Hepatocyte (in vitro differentiated cells): ENCODE measurements around the gene TXLNG. TPM values are rescaled to one million over a fixed set of nuclear protein-coding genes. Genes with fewer than 3 reads are reported as not detected.

Source experiments
- DNase-seq: peaks from one replicate; pipeline ENCODE4 v3.0.0-alpha.2; 2016; ENCODE audit warnings: low spot score
- H2AFZ ChIP-seq: fragments of 200-600 bp; sonication (generic); 2 replicates; pipeline ENCODE4 v1.6.0; 2016; ENCODE audit warnings: antibody characterized with exemption, mild to moderate bottlenecking
- H3K27ac ChIP-seq: fragments of 200-600 bp; sonication (generic); 2 replicates; pipeline ENCODE4 v1.5.1; 2016; ENCODE audit warnings: mild to moderate bottlenecking
- H3K27me3 ChIP-seq: fragments of 200-600 bp; sonication (generic); 2 replicates; pipeline ENCODE4 v1.6.1; 2016
- H3K36me3 ChIP-seq: fragments of 200-600 bp; sonication (generic); replicated peaks from 2 replicates; pipeline ENCODE4 v1.5.1; 2016; ENCODE audit warnings: low read depth; ENCODE audit not compliant: insufficient read depth
- H3K4me1 ChIP-seq: fragments of 200-600 bp; sonication (generic); 2 replicates; pipeline ENCODE4 v1.5.1; 2016; ENCODE audit warnings: mild to moderate bottlenecking, moderate library complexity; ENCODE audit not compliant: insufficient read depth
- H3K4me2 ChIP-seq: fragments of 200-600 bp; sonication (generic); 2 replicates; pipeline ENCODE4 v1.6.0; 2016
- H3K4me3 ChIP-seq: fragments of 200-600 bp; sonication (generic); 2 replicates; pipeline ENCODE4 v1.5.1; 2016; ENCODE audit warnings: mild to moderate bottlenecking
- H3K79me2 ChIP-seq: fragments of 200-600 bp; sonication (generic); 2 replicates; pipeline ENCODE4 v1.6.0; 2017; ENCODE audit warnings: mild to moderate bottlenecking
- H3K9me2 ChIP-seq: fragments of 200-600 bp; sonication (generic); replicated peaks from 2 replicates; pipeline ENCODE4 v1.6.0; 2017; ENCODE audit warnings: mild to moderate bottlenecking; ENCODE audit not compliant: insufficient read depth
- H3K9me3 ChIP-seq: fragments of 200-600 bp; sonication (generic); 2 replicates; pipeline ENCODE4 v1.5.1; 2016; ENCODE audit warnings: low read depth, mild to moderate bottlenecking
- H4K20me1 ChIP-seq: fragments of 200-600 bp; sonication (generic); 2 replicates; pipeline ENCODE4 v1.6.0; 2016; ENCODE audit warnings: mild to moderate bottlenecking; ENCODE audit not compliant: insufficient read depth, poor library complexity, severe bottlenecking
- CTCF ChIP-seq: fragments of 200-600 bp; sonication (generic); IDR thresholded peaks from 2 replicates; pipeline ENCODE4 v1.5.1; 2016; ENCODE audit warnings: antibody characterized with exemption, mild to moderate bottlenecking; ENCODE audit not compliant: poor library complexity
- EZH2 ChIP-seq: fragments of 200-600 bp; sonication (generic); IDR thresholded peaks from 2 replicates; pipeline ENCODE4 v1.6.1; 2016; ENCODE audit warnings: antibody characterized with exemption, mild to moderate bottlenecking, borderline replicate concordance
- EZH2phosphoT487 ChIP-seq: fragments of 200-600 bp; sonication (generic); IDR thresholded peaks from one replicate; pipeline ENCODE4 v1.6.1; 2018; ENCODE audit warnings: antibody characterized with exemption, mild to moderate bottlenecking, low read depth, moderate library complexity; ENCODE audit not compliant: unreplicated experiment, severe bottlenecking
- WGBS: methylation state at CpG from one replicate; pipeline ENCODE4 v1.1.6; 2016; ENCODE audit warnings: low lambda C conversion rate; ENCODE audit errors: missing lambda C conversion rate; 5-methylcytosine and 5-hydroxymethylcytosine counted together
- polyA plus RNA-seq: library from polyadenylated mRNA; unstranded; fragments of >200 nt; fragmentation: Nextera tagmentation; extraction: Ambion mirVana; gene quantifications from 2 replicates; pipeline ENCODE4 v1.2.1, GENCODE V29; 2016
- total RNA-seq: library from RNA; depleted of rRNA; stranded (reverse); fragments of >200 nt; gene quantifications from 2 replicates; pipeline ENCODE4 v1.2.3, GENCODE V29; 2014

TXLNG gene
- total and polyA plus RNA-seq, 2 experiments from 2014 or later: 9.7 to 23.4 TPM

DNA sequence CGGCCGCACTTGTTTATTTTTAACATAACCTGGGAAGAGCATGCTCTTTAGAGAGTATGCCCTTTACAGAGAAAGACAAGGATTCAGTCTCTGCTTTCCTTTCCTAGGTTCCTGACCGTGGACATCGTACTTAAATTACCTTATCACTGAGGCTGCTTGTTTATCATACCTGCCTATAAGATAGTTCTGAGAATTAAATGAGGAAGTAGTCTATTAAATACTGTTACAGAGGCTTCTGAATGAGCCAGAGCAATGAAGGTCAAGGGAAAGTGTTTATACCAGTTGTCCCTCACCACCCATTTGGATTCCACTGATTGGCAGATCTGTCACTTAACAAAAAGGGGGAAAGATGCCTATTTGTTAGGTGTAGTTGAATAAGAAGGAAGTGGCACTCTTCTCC lies 10.0 kb downstream of the TXLNG start:
- DNase-seq: no peak
- H3K9me3 ChIP-seq: no peaks in the 10 kb centered on the region

DNA sequence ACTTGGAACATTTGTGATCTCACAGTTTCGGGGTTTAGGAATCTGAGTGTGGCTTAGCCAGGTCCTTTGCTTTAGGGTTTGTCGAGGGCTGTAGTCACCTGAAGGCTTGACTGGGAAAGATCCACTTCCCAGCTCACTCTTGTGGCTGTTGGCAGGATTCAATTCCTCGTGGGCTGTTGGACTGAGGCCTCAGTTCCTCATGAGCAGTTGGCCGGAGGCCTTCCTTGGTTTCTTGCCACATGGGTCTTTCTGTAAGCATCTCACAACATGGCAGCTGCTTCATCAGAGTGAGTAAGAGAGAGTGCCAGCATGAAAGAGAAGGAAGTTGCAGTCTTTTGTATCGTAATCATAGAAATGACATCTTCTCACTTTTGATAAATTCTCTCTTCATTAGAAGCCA lies 11.1 kb downstream of the TXLNG start:
- Histone ChIP-seq H2AFZ (no peak overlapping the region), H3K79me2 (peaks cover 76% of the 10 kb centered on the region), H4K20me1 (peaks cover 2% of the 10 kb centered on the region), H3K9me3 (no peaks in the 10 kb centered on the region), H3K4me3 (no peak overlapping the region), H3K4me2 (no peak overlapping the region), H3K4me1 (no peaks in the 10 kb centered on the region), H3K27me3 (no peaks in the 10 kb centered on the region), H3K36me3 (no peaks in the 10 kb centered on the region), H3K9me2 (no peaks in the 10 kb centered on the region), H3K27ac (no peak overlapping the region)
- no peak for TF ChIP-seq CTCF
- TF ChIP-seq EZH2: no peak
- TF ChIP-seq EZH2phosphoT487: no peak
- DNase-seq: no peak
- WGBS: 95% methylated on average over 5 of the region's 5 CpGs

More for the DNA sequence above, 10.0 kb downstream of the TXLNG start:
- Histone ChIP-seq H4K20me1 (peaks cover 5% of the 10 kb centered on the region), H3K27ac (no peak overlapping the region), H3K4me1 (no peaks in the 10 kb centered on the region), H3K4me3 (no peak overlapping the region), H3K36me3 (no peaks in the 10 kb centered on the region), H3K79me2 (peaks cover 86% of the 10 kb centered on the region), H3K9me2 (no peaks in the 10 kb centered on the region), H3K27me3 (no peaks in the 10 kb centered on the region), H3K4me2 (no peak overlapping the region), H2AFZ (no peak overlapping the region)
- no peak for TF ChIP-seq CTCF
- no peak for TF ChIP-seq EZH2phosphoT487
- no peak for TF ChIP-seq EZH2
- WGBS: 88% methylated on average over 4 of the region's 4 CpGs

DNA sequence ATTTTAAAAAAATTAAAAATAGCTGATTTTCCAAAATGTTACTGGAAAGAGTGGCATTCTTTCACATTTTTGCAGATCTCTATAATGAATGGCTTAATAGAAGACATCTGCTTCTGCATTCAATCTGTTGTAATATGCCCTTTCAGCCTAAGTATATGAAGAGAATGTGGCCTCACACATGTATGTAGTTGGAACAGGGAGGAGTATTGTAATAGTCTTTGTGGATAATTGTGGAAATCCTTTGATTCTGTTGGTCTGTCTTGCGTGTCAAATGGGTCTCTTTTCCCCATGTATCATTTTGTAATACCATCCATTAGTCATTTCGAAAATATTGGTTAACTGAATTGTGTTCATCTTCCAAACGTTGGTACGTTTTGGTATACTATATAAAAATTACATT lies 11.6 kb downstream of the TXLNG start:
- Histone ChIP-seq H3K4me2 (no peak overlapping the region), H3K36me3 (no peaks in the 10 kb centered on the region), H3K79me2 (peaks cover 71% of the 10 kb centered on the region), H3K9me3 (no peaks in the 10 kb centered on the region), H3K27ac (no peak overlapping the region), H3K4me1 (no peaks in the 10 kb centered on the region), H2AFZ (no peak overlapping the region), H4K20me1 (no peaks in the 10 kb centered on the region), H3K27me3 (no peaks in the 10 kb centered on the region), H3K4me3 (no peak overlapping the region), H3K9me2 (no peaks in the 10 kb centered on the region)
- TF ChIP-seq CTCF: no peak
- no peak for TF ChIP-seq EZH2phosphoT487
- no peak for TF ChIP-seq EZH2
- DNase-seq: no peak
- WGBS: 90% methylated on average over 4 of the region's 4 CpGs

GRCh38 chrX:16804923-16805464 lies 18.7 kb downstream of the TXLNG start:
- H3K4me1 ChIP-seq: peaks cover 14% of the 10 kb centered on the region
- peaks cover 58% of the 10 kb centered on the region for H3K79me2 ChIP-seq
- H3K4me2 ChIP-seq: no peak overlapping the region
- H3K36me3 ChIP-seq: no peaks in the 10 kb centered on the region
- TF ChIP-seq EZH2phosphoT487 (no peak), CTCF (no peak), EZH2 (no peak)
- DNase-seq: no peak
- H2AFZ ChIP-seq: no peak overlapping the region
- H3K9me2 ChIP-seq: no peaks in the 10 kb centered on the region
- no peaks in the 10 kb centered on the region for H4K20me1 ChIP-seq
- no peak overlapping the region for H3K27ac ChIP-seq
- no peak overlapping the region for H3K4me3 ChIP-seq
- no peaks in the 10 kb centered on the region for H3K27me3 ChIP-seq
- 84% methylated on average over 8 of the region's 8 CpGs for WGBS
- no peaks in the 10 kb centered on the region for H3K9me3 ChIP-seq
